ENCODE measurements around the gene THY1.

THY1 gene

GRCh38 chr11:119422809-119423508 lies at the start of gene THY1:
Gene THY1 (minus strand): TSS chr11:119423172. CDS start chr11:119420905, 2,267 bp downstream.
- TF ChIP-seq CTCF (IDR thresholded peaks at IDR 0.05; ENCODE audit: extremely low read depth, missing control alignments) = no peak
- no peak for DNase-seq (ENCODE audit: low spot score)

GRCh38 chr11:119472186-119472855 lies 49.3 kb upstream of the THY1 start:
- no peak for TF ChIP-seq CTCF (IDR thresholded peaks at IDR 0.05; ENCODE audit: extremely low read depth, missing control alignments)
- DNase-seq (ENCODE audit: low spot score) = no peak

- no peak for TF ChIP-seq CTCF (IDR thresholded peaks at IDR 0.05; ENCODE audit: extremely low read depth, missing control alignments)
- no peak for DNase-seq (ENCODE audit: low spot score)
Observed at GRCh38 chr11:119471329-119471728, 48.4 kb upstream of the THY1 start.

- DNase-seq (ENCODE audit: low spot score) = no peak
- no peak for TF ChIP-seq CTCF (IDR thresholded peaks at IDR 0.05; ENCODE audit: extremely low read depth, missing control alignments)
Observed at GRCh38 chr11:119470317-119471291, 47.6 kb upstream of the THY1 start.

- DNase-seq (ENCODE audit: low spot score) = no peak
- TF ChIP-seq CTCF (IDR thresholded peaks at IDR 0.05; ENCODE audit: extremely low read depth, missing control alignments) = no peak
Observed at GRCh38 chr11:119469506-119469905, 46.5 kb upstream of the THY1 start.

- no peak for DNase-seq (ENCODE audit: low spot score)
- no peak for TF ChIP-seq CTCF (IDR thresholded peaks at IDR 0.05; ENCODE audit: extremely low read depth, missing control alignments)
Observed at GRCh38 chr11:119468511-119468910, 45.5 kb upstream of the THY1 start.
